A549 (cell line): ENCODE data around the gene NPLOC4. TPM values are rescaled to one million over a fixed set of nuclear protein-coding genes. Genes with fewer than 3 reads are reported as not detected.
A peak's percentile ranks its signal among the peaks of the same experiment; 100 is the strongest.

Experiments used
- ATAC-seq, 2 experiments: fragments of 200-7000 bp in 1 of 2; fragments of >200 bp in 1 of 2; cut with Nextera tagmentation in 1 of 2; cut with Tn5 transposase in 1 of 2; 3 replicates each; pipeline versions ENCODE4 v1.8.0 to v1.9.1; 2018 to 2020; ENCODE audit warnings: mild to moderate bottlenecking in 1 of 2, moderate library complexity in 1 of 2
- CTCF ChIA-PET: fragments of 300-600 bp; sonication (Branson Sonifier 250); formaldehyde crosslinking; extraction: SDS; loops from one replicate; lab custom pipeline; 2021; ENCODE audit warnings: antibody characterized with exemption, inconsistent platforms; lab: Yijun Ruan, JAX
- POLR2A ChIA-PET: fragments of 350-600 bp; formaldehyde crosslinking; extraction: SDS; loops from one replicate; lab custom pipeline; 2021; ENCODE audit warnings: antibody characterized with exemption, inconsistent platforms; lab: Yijun Ruan, JAX
- DNase-seq, 2 experiments: peaks; one replicate each; pipeline versions ENCODE4 v3.0.0 to v3.0.0-alpha.2; 2011 to 2016; ENCODE audit warnings: low read depth in 1 of 2, low spot score in 1 of 2
- FAIRE-seq: peaks from 2 replicates; lab custom pipeline; 2011; peaks lifted over from hg19 to GRCh38; lab: Jason Lieb, UNC
- H3K27ac ChIP-seq, 2 experiments: fragments of >200 bp; sonication (Bioruptor Twin); formaldehyde crosslinking; 3 replicates each; pipeline ENCODE4 v1.5.1; 2016 to 2017
- H3K4me1 ChIP-seq: fragments of >200 bp; sonication (Bioruptor Twin); formaldehyde crosslinking; 3 replicates; pipeline ENCODE4 v1.6.1; 2016
- H3K4me2 ChIP-seq: fragments of >200 bp; sonication (Bioruptor Twin); formaldehyde crosslinking; 3 replicates; pipeline ENCODE4 v1.6.1; 2016
- H3K4me3 ChIP-seq: fragments of >200 bp; sonication (Bioruptor Twin); formaldehyde crosslinking; 3 replicates; pipeline ENCODE4 v1.5.1; 2016
- H3K9me3 ChIP-seq: fragments of >200 bp; sonication (Bioruptor Twin); formaldehyde crosslinking; 3 replicates; pipeline ENCODE4 v1.6.1; 2016
- BHLHE40 ChIP-seq: IDR thresholded peaks from 2 replicates; pipeline ENCODE4 v1.6.1; 2012; ENCODE audit warnings: low read depth, low read length, inconsistent platforms
- CEBPB ChIP-seq, 2 experiments: fragments of >200 bp in 1 of 2; sonication (Bioruptor Twin) in 1 of 2; formaldehyde crosslinking in 1 of 2; IDR thresholded peaks; 2 replicates each; pipeline ENCODE4 v1.6.1; 2012 to 2016
- CHD4 ChIP-seq: fragments of 200-600 bp; sonication (generic); IDR thresholded peaks from 2 replicates; pipeline ENCODE4 v1.6.1; 2016; ENCODE audit warnings: antibody characterized with exemption, mild to moderate bottlenecking, borderline replicate concordance
- EHMT2 ChIP-seq: fragments of 200-600 bp; sonication (generic); IDR thresholded peaks from 2 replicates; pipeline ENCODE4 v1.6.1; 2016; ENCODE audit warnings: antibody characterized with exemption, low read depth, mild to moderate bottlenecking, moderate library complexity
- HEYL ChIP-seq: fragments of 250-450 bp; sonication (Bioruptor Pico); IDR thresholded peaks from 2 replicates; pipeline ENCODE4 v1.8.0; 2021; ENCODE audit warnings: mild to moderate bottlenecking, moderate library complexity
- HOXB5 ChIP-seq: fragments of 250-450 bp; sonication (Bioruptor Pico); IDR thresholded peaks from 2 replicates; pipeline ENCODE4 v1.5.0; 2020; ENCODE audit warnings: mild to moderate bottlenecking, moderate library complexity
- JUN ChIP-seq, 2 experiments: fragments of >200 bp; sonication (Bioruptor Twin); formaldehyde crosslinking; IDR thresholded peaks; 2 replicates in 1 of 2; 3 replicates in 1 of 2; pipeline ENCODE4 v1.6.1; 2016 to 2017
- JUNB ChIP-seq: fragments of >200 bp; sonication (Bioruptor Twin); formaldehyde crosslinking; IDR thresholded peaks from 2 replicates; pipeline ENCODE4 v1.6.1; 2016
- KDM1A ChIP-seq: fragments of 200-600 bp; sonication (generic); IDR thresholded peaks from 2 replicates; pipeline ENCODE4 v1.6.1; 2016; ENCODE audit warnings: low read depth, mild to moderate bottlenecking
- MAZ ChIP-seq: fragments of 150-350 bp; IDR thresholded peaks from 2 replicates; pipeline ENCODE4 v1.6.1; 2014; ENCODE audit warnings: antibody characterized with exemption, low read depth, low read length, borderline replicate concordance
- MYC ChIP-seq: IDR thresholded peaks from 2 replicates; pipeline ENCODE4 v1.6.1; 2012; ENCODE audit warnings: mild to moderate bottlenecking, inconsistent platforms, low read length, improper control_type of control experiment, borderline replicate concordance
- NFE2L2 ChIP-seq: fragments of 150-350 bp; conservative IDR thresholded peaks from 2 replicates; pipeline ENCODE4 v1.6.1; 2014; ENCODE audit warnings: low read length
- RAD21 ChIP-seq, 2 experiments: fragments of >200 bp in 1 of 2; sonication (Bioruptor Twin) in 1 of 2; formaldehyde crosslinking in 1 of 2; IDR thresholded peaks in 1 of 2; conservative IDR thresholded peaks in 1 of 2; 2 replicates in 1 of 2; 3 replicates in 1 of 2; pipeline ENCODE4 v1.6.1; 2012 to 2018; ENCODE audit warnings: inconsistent platforms in 1 of 2
- RARB ChIP-seq: fragments of 250-450 bp; sonication (Bioruptor Pico); IDR thresholded peaks from 2 replicates; pipeline ENCODE4 v1.8.0; 2021; ENCODE audit warnings: mild to moderate bottlenecking, moderate library complexity
- RNF2 ChIP-seq: fragments of 200-600 bp; sonication (generic); IDR thresholded peaks from 2 replicates; pipeline ENCODE4 v1.6.1; 2016; ENCODE audit warnings: low read depth, mild to moderate bottlenecking, antibody characterized with exemption, moderate library complexity, borderline replicate concordance
- SREBF2 ChIP-seq: fragments of 450-650 bp; IDR thresholded peaks from 2 replicates; pipeline ENCODE4 v1.6.1; 2014; ENCODE audit warnings: mild to moderate bottlenecking, moderate library complexity
- TP53 ChIP-seq: fragments of 250-450 bp; sonication (Bioruptor Pico); IDR thresholded peaks from 2 replicates; pipeline ENCODE4 v1.5.0; 2021; ENCODE audit warnings: mild to moderate bottlenecking, moderate library complexity
- ZC3H11A ChIP-seq: fragments of 450-650 bp; IDR thresholded peaks from 2 replicates; pipeline ENCODE4 v1.6.1; 2014; ENCODE audit warnings: antibody characterized with exemption, mild to moderate bottlenecking
- ZFP36 ChIP-seq: fragments of 450-650 bp; IDR thresholded peaks from 2 replicates; pipeline ENCODE4 v1.6.1; 2014; ENCODE audit warnings: borderline replicate concordance; ENCODE audit not compliant: partially characterized antibody
- WGBS: methylation state at CpG from one replicate; pipeline ENCODE4 v1.1.6; 2017; ENCODE audit errors: missing lambda C conversion rate; 5-methylcytosine and 5-hydroxymethylcytosine counted together
- polyA plus RNA-seq, 4 experiments: library from polyadenylated mRNA; depleted of rRNA in 3 of 4; stranded (reverse); fragments of >200 nt; fragmentation: RNase III in 1 of 4; extraction: RNeasy Plus Mini Kit Qiagen cat#74134 plus additional on column Dnase treatment in 1 of 4; gene quantifications; 2 replicates in 3 of 4; 3 replicates in 1 of 4; pipeline ENCODE4 v1.2.3, GENCODE V29; 2011 to 2017
- TF ChIP-seq, protein P1 (sequence below): fragments of 250-450 bp; sonication (Bioruptor Pico); IDR thresholded peaks from 2 replicates; pipeline ENCODE4 v1.5.0; 2021; ENCODE audit warnings: mild to moderate bottlenecking, moderate library complexity, borderline replicate concordance
- TF ChIP-seq, protein P2 (sequence below): IDR thresholded peaks from 2 replicates; pipeline ENCODE4 v1.6.1; 2012
- TF ChIP-seq, protein P3 (sequence below): IDR thresholded peaks from 2 replicates; pipeline ENCODE4 v1.6.1; 2012
- TF ChIP-seq, protein P4 (sequence below): IDR thresholded peaks from 2 replicates; pipeline ENCODE4 v1.6.1; 2012; ENCODE audit warnings: low read depth, borderline replicate concordance
- TF ChIP-seq, protein P5 (sequence below): fragments of 450-650 bp; IDR thresholded peaks from 2 replicates; pipeline ENCODE4 v1.6.1; 2014; ENCODE audit warnings: antibody characterized with exemption

The NPLOC4 gene
- polyA plus RNA-seq, 2 of the 4 experiments (the other 2 are of a cell fraction) = 98.5 to 101 TPM

DNA sequence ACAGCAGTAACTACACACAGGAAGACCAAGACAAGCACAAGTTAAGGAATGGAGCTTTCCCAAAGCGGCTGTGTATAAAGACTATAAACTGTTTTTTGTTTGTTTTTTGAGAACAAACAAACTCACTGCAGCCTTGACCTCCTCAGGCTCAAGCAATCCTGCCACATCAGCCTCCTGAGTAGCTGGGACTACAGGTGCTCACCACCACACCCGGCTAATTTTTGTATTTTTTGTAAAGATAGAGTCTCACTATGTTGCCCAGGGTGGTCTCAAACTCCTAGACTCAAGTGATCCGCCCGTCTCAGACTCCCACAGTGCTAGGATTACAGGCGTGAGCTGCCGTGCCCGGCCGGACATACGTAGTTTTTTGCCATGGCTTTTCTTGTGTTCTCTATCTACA, 23.5 kb upstream of the NPLOC4 start:
- peak; percentile 28 for FAIRE-seq
- H3K27ac ChIP-seq = no peak overlapping the region
- ChIA-PET CTCF (interaction anchor here (1.2 to 2.0 kb wide), 3 partner anchors 9 to 19 kb away, joined by 3 to 5 read pairs (median 4); no protein-coding TSS in a partner anchor), POLR2A (interaction anchor here (0.7 kb wide), 1 partner anchor 43 kb away, joined by 3 read pairs; the partner anchor contains the start of gene MRPL12)
- H3K4me3 ChIP-seq = no peak overlapping the region
- no peak for DNase-seq
- no peaks in the 10 kb centered on the region for H3K9me3 ChIP-seq
- no peak for ATAC-seq
- no peak for TF ChIP-seq JUNB
- no peak for TF ChIP-seq MYC
- TF ChIP-seq JUN (IDR thresholded peaks at IDR 0.05) = no peak
- no peak for TF ChIP-seq ZFP36
- no peak for TF ChIP-seq TP53 (CRISPR knock-in tag)
- no peak for TF ChIP-seq KDM1A
- no peak for TF ChIP-seq EHMT2
- TF ChIP-seq ZC3H11A = no peak
- TF ChIP-seq, protein P1, sequence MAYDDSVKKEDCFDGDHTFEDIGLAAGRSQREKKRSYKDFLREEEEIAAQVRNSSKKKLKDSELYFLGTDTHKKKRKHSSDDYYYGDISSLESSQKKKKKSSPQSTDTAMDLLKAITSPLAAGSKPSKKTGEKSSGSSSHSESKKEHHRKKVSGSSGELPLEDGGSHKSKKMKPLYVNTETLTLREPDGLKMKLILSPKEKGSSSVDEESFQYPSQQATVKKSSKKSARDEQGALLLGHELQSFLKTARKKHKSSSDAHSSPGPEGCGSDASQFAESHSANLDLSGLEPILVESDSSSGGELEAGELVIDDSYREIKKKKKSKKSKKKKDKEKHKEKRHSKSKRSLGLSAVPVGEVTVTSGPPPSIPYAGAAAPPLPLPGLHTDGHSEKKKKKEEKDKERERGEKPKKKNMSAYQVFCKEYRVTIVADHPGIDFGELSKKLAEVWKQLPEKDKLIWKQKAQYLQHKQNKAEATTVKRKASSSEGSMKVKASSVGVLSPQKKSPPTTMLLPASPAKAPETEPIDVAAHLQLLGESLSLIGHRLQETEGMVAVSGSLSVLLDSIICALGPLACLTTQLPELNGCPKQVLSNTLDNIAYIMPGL (CRISPR knock-in tag) = no peak
- TF ChIP-seq HOXB5 (CRISPR knock-in tag) = no peak
- TF ChIP-seq, protein P2, sequence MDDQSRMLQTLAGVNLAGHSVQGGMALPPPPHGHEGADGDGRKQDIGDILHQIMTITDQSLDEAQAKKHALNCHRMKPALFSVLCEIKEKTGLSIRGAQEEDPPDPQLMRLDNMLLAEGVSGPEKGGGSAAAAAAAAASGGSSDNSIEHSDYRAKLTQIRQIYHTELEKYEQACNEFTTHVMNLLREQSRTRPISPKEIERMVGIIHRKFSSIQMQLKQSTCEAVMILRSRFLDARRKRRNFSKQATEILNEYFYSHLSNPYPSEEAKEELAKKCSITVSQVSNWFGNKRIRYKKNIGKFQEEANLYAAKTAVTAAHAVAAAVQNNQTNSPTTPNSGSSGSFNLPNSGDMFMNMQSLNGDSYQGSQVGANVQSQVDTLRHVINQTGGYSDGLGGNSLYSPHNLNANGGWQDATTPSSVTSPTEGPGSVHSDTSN = no peak
- TF ChIP-seq, protein P3, sequence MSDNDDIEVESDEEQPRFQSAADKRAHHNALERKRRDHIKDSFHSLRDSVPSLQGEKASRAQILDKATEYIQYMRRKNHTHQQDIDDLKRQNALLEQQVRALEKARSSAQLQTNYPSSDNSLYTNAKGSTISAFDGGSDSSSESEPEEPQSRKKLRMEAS = no peak
- TF ChIP-seq, protein P4, sequence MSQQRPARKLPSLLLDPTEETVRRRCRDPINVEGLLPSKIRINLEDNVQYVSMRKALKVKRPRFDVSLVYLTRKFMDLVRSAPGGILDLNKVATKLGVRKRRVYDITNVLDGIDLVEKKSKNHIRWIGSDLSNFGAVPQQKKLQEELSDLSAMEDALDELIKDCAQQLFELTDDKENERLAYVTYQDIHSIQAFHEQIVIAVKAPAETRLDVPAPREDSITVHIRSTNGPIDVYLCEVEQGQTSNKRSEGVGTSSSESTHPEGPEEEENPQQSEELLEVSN = no peak
- no peak for TF ChIP-seq NFE2L2
- TF ChIP-seq RNF2 = no peak
- H3K4me2 ChIP-seq = no peak overlapping the region
- 87% methylated on average over 9 of the region's 9 CpGs for WGBS
- peaks cover 6% of the 10 kb centered on the region for H3K4me1 ChIP-seq

DNA sequence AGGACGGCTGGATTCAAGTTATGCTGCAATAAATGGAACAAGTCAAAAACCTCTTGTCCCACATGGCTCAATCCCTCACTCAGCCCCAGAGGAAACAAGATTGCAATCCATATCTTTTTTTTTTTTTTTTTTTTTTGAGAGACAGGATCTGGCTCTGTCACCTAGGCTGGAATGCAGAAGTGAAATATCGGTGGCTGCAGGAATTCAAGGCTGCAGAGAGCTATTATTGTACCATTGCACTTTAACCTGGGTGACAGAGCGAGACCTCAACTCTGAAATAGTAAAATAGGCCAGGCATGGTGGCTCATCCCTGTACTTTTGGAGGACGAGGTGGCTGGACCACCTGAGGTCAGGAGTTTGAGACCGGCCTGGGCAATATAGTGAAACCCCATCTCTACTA, 22.1 kb upstream of the NPLOC4 start:
- CTCF ChIA-PET = interaction anchor here (1.2 to 2.0 kb wide), 2 partner anchors 18 to 43 kb away, joined by 3 to 5 read pairs; no protein-coding TSS in a partner anchor
- Histone ChIP-seq H3K4me1 (no peaks in the 10 kb centered on the region), H3K9me3 (no peaks in the 10 kb centered on the region), H3K4me2 (no peak overlapping the region), H3K27ac (no peak overlapping the region), H3K4me3 (no peak overlapping the region)
- TF ChIP-seq CEBPB (IDR thresholded peaks at IDR 0.05) (no peak), SREBF2 (no peak), BHLHE40 (no peak), RARB (CRISPR knock-in tag) (no peak), HEYL (CRISPR knock-in tag) (no peak), CHD4 (no peak), ZC3H11A (no peak), TP53 (CRISPR knock-in tag) (no peak), RNF2 (no peak), MAZ (no peak), RAD21 (conservative IDR thresholded peaks at IDR 0.05 in 1 of 2, IDR thresholded peaks at IDR 0.05 in 1 of 2) (no peak)
- TF ChIP-seq, protein P5, sequence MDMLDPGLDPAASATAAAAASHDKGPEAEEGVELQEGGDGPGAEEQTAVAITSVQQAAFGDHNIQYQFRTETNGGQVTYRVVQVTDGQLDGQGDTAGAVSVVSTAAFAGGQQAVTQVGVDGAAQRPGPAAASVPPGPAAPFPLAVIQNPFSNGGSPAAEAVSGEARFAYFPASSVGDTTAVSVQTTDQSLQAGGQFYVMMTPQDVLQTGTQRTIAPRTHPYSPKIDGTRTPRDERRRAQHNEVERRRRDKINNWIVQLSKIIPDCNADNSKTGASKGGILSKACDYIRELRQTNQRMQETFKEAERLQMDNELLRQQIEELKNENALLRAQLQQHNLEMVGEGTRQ = no peak
- TF ChIP-seq, protein P2 = no peak
- no peak for DNase-seq
- POLR2A ChIA-PET = no interaction called here
- no peak for FAIRE-seq
- WGBS = 83% methylated on average over 5 of the region's 5 CpGs
- ATAC-seq = no peak
